Activated CD8-positive, alpha-beta memory T cell treated with anti-CD3 and anti-CD28 coated beads, Interleukin-2, amount 50 U/mL, for 48 hours (primary cell): ENCODE data around the gene TRNP1.
"Not testable (repeated sequence)": the region's sequence is repeated elsewhere in the genome, so short reads cannot be mapped to it uniquely, and the experiment has no call there.

Experiments
- DNase-seq: peaks from one replicate; pipeline ENCODE4 v3.0.0-alpha.2; 2020

Gene TRNP1

DNA sequence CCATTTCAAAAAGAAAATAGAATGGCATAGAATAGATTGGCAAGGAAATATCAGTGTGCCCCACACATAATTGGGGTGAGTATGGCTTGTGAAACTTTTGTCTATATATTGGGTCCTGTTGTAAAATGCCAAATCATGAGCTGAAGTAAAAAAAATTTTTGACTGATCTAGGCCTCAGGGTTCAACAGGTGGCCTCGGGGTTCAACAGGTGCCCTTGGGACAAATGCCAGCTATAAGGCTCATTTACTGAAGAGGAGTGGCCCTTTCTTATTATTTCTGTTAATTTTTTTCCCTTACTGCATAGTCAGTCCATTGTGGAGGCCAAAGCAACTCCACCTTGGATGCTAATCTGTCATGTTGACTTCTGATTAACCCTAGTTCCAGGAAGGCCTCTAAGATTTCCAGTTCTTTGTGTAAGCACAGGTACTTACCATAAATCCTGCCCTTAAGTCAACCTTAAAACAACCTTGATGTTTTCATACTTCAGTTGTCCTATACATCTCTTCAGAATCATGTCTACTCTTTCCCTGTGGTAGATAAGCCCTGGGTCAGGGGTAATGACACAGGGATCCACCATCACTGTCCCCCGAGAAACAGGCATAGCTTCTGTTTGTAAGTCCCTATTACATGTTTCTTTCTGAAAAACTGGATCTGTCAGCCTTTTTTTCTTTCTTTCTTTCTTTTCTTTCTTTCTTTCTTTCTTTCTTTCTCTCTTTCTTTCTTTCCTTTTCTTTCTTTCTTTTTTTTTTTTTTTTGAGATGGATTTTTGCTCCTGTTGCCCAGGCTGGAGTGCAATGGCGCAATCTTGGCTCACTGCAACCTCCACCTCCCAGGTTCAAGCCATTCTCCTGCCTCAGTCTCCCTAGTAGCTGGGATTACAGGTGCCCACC lies 16.6 kb upstream of the TRNP1 start:
- DNase-seq = no peak

DNA sequence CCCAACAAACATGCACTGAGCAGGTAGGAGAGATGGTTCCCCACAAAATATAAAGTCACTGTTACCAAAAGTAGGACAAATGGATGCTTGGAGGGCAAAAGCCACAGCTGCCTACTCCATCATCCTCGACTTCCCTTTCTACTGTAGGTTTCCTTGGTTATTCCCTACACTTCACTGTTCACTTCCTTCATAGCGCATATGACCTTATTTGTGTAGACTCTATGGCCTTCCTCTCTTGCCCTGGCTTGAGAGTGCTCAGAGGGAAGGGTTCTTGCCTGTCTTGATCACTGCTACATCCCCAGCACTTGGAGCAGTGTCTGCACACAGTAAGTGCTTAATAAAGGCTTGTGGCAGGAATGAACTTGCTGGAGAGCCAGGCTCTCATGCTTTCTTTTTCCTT lies 14.6 kb upstream of the TRNP1 start:
- no peak for DNase-seq

DNA sequence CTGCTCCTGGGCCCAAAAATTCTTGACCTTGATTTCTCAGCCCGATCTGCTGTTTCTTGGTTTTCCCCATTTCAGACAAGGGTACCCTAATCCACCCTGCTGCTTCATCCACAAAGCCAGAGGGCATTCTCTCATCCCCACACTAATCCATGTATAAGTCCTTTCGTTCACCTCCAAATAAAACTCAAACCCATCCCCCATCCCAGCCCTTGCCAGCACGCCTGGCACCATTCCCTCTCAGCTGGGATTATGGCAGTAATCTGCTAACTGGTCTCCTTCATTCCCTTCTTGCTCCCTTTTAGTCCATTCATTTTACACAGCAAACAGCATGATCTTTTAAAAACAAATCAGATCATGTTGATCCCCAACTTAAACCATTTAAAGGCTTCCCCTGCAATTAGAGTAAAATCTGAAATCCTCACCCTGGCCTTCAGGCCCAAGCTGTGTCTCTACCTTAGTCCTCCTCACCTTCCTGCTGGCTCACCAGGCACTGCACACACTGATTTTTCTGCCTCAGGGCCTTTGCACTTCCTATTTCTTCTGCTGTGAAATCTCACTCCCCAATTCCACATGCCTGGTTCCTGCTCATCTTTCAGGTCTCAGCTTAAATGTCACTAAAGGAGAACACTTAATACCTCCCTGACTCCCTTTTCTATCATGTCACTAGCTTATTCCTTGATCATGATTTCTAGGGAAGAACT lies 12.2 kb upstream of the TRNP1 start:
- DNase-seq = no peak

DNA sequence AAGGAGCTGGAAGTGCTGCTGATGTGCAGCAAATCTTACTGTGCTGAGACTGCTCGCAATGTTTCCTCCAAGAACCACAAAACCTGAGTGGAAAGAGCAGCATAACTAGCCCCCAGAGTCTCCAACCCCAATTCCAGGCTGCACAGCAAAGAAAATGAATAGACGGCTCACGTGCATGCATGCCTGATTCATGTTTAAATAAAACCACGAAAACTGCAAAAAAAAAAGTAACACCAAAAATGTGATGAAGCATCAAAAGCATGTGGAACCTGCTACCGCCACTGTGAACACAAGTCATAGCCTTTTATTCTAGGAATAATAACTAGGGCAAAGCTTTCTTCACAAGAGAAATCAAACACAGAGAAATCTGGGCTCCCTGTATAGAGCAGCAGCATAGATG lies 9.6 kb upstream of the TRNP1 start:
- DNase-seq = no peak

DNA sequence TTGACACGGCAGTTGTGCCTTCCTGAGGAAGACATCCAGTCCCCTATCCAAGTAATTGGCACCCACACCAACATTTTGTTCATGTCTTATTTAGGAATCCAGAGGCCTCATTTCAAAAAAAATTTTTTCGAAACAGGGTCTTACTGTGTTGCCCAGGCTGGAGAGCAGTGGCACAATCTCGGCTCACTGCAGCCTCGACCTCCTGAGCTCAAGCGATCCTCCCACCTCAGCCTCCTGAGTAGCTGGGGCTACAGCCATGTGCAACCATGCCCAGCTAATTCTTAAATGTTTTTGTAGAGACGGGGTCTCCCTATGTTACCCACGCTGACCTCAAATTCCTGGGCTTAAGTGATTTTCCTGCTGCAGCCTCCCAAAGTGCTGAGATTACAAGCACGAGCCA lies 9.2 kb upstream of the TRNP1 start:
- no peak for DNase-seq

DNA sequence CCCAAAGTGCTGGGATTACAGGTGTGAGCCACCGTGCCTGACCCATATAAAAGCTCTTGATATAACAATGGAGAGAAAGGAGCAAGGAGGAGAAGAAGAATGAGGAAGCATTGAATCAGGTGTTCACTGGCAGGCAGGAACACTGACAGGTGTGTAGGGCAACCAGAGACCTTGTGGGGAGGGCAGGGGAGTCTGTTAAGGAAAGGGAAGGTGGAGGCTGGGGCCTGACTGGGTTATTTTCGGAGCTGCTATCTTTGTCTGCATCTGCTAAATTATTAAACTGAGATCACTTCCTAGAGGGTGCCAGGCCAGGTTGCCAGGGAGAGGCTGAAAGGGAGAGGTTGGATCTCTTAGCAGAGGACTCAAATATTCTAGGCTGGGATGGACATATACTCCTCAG lies 6.8 kb upstream of the TRNP1 start:
- DNase-seq = no peak

DNA sequence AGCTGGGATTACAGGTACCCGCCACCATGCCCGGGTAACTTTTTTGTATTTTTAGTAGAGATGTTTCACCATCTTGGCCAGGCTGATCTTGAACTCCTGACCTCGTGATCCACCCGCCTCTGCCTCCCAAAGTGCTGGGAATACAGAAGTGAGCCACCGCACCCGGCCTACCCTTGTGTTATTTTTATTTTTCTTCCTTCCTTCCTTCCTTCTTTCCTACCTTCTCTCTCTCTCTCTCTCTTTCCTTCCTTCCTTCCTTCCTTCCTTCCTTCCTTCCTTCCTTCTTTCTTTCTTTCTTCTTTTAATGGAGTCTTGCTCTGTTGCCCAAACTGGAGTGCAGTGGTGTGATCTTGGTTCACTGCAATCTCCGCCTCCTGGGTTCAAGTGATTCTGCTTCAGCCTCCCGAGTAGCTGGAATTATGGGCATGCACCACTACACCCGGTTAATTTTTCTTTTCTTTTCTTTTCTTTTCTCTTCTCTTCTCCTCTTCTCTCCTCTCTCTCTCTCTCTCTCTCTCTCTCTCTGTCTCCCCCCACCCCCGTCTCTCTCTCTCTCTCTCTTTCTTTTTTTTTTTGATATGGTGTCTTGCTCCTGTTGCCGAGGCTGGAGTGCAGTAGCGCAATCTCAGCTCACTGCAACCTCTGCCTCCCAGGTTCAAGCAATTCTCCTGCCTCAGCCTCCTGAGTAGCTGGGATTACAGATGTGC lies 3.9 kb upstream of the TRNP1 start:
- DNase-seq = not testable (repeated sequence)

DNA sequence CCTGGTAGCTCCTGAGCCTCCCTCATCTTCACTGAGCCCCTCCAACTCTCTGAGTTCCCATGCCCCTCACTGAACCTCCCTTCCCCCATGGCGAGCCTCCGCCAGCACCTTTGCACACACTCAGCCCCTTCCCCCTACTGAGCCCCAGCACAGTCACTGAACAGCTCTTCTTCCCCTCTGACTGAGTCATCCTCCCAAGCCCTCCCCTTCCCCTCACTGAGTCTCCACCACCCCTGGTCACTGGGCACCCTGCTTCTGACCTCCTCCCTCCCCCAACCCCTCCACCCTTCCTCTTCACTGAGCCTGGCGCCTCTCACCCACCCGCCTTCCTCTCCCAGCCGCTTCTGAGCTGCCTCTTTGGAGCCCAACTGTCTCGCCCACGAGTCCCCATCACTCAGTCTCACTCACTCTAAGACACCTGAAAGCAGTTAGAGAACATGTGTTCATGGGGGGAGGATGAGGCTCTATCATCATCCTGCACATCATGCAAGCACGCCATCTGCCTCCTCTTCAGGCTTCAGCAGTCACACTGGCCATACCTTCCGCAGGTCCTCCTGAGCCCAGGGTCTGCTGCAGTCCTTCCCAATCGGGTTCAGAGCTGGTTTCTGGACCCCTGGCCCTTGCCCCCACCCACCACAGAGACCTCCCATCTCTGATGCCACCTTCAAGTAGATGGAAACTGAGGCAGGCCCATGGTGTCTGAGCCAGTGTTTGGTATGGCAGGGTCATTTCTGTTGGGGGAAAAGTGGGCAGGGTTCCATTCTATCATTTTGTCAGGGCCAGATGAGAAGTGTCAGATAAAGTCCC lies 2.0 kb upstream of the TRNP1 start:
- DNase-seq = no peak

DNA sequence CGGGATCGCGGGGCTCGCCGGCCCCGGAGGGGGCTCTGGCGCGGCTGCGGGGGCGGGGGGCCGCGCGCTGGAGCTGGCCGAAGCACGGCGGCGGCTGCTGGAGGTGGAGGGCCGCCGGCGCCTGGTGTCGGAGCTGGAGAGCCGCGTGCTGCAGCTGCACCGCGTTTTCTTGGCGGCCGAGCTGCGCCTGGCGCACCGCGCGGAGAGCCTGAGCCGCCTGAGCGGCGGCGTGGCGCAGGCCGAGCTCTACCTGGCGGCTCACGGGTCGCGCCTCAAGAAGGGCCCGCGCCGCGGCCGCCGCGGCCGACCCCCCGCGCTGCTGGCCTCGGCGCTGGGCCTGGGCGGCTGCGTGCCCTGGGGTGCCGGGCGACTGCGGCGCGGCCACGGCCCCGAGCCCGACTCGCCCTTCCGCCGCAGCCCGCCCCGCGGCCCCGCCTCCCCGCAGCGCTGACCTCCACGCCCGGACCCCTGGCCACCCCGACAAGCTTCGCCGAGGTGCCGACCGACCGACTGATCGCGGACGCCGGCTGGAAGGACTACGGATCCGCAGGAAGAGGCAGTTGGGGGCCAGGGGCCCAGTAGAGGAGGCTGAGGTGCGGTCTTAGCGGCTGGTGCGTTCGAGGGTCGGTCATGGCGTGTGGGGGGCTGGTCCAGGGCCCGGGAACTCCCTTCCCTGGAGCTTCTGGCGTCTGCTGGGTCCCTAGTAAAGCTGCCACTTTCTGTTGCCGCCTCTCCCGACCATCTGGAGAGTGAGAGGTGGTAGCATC lies 711 bp downstream of the TRNP1 start:
- no peak for DNase-seq

DNA sequence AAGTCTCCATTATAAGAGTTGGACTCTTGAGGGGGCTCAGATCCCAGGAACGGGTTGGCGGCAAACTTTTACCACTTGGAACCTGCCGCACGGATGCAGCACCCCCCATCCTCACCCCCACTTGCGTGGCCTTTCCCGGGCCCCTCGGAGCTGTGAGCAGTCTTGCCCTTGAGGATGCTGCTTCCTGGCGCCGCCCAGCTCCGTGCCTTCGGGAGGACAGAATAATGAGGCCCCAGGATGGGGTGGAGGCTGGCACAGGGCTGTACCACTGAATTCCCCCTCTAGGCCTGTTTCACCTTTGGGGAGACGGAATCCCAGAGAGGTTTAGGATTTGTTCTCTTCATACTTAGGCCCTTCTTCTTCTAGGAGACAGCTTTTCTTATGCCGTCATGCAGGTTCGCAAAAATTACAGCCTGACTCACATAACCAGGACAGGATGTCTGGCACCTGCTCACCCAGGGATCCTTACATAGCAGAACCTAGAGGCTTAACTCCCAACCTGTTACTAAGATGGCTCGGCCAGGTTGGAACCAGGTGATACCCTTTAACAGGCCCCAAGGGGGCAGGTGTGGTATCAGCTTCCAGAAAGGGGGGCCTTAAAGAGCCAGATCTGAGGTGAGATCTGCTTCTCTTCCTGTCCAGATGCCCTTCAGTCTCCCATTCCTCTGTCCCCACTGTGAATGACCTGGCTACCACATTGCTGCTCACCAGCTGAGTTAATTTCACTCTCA lies 1.5 kb downstream of the TRNP1 start:
- DNase-seq = no peak

DNA sequence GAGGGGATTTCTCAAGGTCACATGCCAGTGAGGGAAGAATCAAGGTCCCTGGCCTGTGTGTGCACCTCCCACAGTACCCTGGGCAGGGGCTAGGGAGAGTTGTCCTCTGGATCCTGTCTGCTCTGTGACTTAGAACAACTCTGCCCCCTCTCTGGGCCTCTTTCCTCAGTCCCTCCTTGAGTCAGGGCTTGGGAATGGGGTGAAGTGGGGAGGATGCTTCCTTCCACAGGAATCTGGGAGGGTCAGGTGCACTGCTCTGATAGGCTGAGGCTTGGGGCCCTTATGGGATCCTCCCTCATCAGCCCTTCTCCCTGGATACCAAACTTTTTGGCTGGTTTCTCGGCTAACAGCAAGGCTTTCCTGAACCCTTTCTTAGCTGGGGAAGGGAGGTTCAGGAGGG lies 2.5 kb downstream of the TRNP1 start:
- DNase-seq = no peak

DNA sequence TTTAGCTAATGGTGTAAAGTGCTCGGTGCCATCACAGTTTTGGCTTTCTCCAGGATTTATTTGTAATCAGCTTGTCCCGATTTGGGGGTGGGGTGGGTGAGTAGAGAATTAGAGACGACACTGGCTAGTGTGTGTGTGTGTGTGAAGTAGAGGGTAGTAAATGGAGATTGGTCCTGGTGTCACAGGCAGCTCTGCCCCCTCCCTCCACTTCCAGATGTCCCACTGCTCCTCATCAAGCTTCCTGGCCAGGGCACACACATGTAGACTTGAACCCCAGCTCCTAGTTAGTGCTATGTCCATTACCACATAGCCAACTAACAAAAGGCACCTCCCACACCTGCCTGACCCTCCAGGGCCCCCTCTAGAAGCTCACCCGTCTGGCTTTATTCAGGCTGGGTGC lies 3.2 kb downstream of the TRNP1 start:
- no peak for DNase-seq

DNA sequence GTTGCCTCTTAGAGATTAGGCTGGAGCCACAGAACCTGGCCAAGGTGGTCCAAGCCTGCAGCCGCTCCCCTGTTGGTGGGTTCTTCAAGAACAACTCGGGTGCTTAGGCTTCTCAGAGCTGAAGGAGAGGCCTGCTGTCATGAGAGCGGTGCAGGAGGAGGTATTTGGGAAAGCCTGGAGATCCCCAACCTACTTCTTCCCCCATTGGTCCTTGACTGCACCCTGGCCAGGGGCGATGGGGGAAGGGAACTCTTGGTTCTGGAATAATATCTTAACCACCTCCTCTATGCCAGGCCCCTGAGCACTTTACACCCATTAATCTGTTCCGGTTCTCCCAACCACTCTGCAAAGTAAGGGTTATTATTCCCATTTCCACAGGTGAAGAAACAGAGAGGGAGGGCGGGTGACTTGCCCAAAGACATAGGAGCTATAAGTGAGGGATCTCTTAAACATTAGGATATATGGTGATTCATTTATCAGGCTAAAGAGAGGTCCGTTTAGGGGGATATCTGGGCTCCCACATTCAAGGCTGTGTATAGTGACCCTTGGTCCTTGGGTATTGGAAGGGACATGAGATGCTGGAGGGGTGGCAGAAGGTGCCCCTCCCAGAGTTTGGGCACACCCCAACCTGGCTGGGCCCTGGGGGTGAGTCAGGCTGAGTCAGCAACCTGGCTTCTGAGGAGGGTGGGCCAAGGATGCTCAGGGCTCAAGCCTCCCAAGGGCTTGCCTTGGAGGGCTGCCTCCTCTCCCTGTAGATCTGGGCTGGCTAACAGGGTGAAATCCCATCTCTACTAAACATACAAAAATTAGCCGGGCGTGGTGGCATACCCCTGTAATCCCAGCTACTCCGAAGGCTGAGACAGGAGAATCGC lies 5.2 kb downstream of the TRNP1 start:
- DNase-seq = no peak

DNA sequence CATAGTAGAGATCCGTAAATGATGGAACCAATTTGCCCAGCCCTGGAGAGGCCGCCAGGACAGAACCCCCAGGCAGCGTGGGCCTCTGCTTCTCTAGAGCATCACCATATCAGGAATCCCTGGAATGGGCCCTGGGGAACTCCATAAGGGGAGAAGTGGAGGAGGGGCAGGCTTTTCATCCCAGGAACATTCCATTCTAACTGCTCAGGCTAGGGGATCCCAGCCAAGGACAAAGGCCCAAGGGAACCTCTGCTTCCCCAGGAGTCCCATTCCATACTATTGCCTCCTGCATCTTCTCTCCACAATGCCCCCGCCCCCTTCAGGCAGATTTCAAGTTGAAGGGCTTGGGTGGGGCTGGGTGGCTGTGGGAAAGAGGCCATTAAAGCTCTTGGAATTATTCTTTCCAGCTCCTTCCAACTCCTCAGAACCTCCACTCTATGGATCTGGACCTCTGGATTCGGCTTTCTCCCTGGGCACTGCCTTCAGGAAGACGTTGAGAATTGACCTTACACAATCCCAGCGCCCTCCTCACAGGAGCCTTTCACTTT lies 6.0 kb downstream of the TRNP1 start:
- DNase-seq = no peak

DNA sequence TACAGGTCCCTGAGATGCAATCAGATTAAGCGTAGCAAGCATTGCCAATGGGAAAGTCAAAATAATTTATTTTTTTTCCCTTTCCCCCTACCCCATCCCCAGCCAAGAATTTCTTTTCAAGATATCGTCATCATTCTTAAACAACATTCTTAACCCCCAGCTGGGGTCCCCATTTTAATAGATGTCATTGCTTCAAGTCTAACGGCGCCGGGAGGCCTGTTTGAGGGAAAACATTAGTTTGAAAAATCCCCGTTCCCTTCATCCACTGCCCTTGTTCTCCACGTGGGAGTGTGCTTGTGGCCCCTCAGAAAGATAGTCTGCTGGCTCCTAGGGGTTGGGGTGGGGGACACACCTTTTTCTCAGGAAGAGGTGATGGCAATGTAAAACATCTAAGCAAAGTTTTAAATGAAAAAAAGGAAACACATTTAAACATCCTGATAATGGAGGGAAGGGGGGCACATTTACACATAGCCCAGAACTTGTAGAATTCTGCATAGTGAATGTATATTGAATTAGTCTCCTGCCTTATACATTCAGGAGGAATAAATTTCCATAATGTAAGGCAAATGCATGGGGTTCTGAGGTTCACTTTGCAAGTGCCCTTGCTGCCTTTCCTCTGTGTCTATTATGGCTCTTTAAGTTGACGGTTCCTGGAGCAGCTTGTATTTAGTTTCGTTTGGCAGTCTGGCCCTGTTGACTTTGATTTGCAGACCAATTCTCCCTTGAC lies 6.8 kb downstream of the TRNP1 start:
- DNase-seq = no peak

DNA sequence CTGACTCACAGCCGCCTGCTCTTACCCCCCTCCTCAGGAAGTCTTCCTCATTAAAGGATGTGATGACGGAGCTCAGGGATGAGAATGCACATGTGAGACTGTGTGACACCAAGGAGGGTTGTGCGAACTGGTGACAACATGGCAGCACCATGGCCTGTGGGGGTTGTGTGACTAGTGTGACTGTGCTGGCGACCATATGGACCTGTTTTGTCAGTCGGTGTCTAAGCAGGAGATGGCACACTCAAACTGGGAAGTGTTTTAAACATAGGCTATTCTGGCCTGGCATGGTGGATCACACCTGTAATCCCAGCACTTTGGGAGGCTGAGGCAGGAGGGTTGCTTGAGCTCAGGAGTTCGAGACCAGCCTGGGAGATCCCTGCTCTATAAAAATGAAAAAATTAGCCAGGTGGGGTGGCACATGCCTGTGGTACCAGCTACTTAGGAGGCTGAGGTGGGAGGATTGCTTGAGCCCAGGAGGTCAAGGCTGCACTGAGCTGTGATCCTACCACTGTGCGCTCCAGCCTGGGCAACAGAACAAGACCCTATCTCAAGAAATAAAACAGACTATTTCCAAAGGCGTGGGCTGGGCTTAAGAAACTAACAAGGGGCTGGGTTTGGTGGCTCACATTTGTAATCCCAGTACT lies 7.4 kb downstream of the TRNP1 start:
- DNase-seq = no peak

DNA sequence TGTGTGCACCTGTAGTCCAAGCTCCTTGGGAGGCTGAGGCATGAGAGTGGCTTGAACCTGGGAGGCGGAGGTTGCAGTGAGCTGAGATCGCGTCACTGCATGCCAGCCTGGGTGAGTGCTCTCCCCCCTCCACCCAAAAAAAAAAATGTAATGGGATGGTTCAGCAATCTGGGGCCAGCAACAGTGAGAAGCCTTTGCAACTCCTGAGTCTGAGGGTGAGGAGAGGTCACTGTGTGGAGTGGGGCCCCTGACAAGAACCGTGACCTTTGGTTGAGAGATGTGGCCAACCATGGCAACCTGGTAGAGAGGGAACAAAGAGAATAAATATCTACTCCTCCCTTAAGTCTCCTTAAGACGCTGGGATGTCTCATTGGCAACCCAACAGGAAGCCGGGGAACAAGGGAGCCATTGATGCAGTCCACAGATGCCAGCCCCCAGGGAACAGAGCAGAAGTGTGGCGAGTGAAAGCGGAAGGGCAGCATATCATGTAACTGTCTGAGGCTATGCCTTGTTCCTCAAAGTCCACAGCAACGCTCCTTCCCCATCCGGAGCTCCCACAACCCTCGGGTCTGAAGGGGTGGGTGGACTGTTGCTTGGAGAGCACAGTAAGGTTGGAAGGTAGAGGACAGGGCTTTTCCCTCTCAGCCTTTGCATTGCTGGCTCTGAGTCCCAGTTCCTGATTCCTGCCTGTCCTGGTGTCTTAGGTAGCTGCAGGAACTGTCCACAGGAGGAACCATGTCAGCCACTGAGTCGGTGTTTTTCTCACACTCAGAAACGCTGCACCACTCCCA lies 8.3 kb downstream of the TRNP1 start:
- DNase-seq = no peak
